NCI-H1048 (cell line): Measurements from ENCODE around the gene APEX2.
"Not testable (repeated sequence)": the region's sequence is repeated elsewhere in the genome, so short reads cannot be mapped to it uniquely, and the experiment has no call there.

Source experiments
- DNase-seq: peaks from one replicate; lab custom pipeline; 2025; lab: John Stamatoyannopoulos, UW

APEX2 gene

DNA sequence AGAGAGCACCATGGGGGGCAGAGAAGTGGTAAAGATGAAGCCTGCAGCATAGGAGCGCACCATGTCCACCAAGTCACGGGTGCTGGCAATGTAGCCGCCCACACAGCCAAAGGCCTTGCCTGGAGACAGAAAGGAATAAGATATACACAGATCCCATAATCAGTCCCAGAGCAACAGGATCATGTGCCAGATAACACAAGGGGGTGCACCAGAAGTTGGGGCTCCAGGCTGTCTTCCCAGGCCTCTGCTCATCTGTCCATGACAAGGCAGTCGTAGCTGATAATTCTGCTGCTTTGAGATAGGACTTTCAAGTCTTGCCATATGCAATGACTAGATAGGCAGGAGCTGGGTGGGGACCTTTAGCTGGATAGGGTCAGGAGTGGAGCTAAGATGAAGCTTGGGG is 14.7 kb downstream of the APEX2 start:
- DNase-seq = no peak

GRCh38 chrX:55026143-55026542 is 26.0 kb downstream of the APEX2 start:
- no peak for DNase-seq

- DNase-seq = no peak
Measured at GRCh38 chrX:55026840-55027239, 26.7 kb downstream of the APEX2 start.

DNA sequence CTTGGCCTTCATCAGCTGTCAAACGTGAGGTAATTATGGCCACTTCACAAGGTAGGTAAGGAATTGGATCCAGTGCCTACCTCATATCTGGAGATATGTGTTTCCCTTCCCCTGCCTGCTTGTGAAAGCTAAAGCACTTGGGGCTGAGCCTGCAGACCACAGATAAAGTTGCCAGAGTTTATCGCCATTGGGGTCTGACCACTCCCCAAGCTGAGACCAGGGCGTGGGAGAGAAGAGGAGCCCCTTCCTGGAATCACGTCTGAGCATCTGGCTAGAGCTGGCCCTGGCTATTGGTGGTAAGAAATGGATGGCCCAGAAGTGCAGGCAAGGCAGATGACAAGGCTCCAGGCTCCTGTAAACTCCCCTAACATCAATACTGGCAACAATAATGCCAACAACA is 27.9 kb downstream of the APEX2 start:
- no peak for DNase-seq

DNA sequence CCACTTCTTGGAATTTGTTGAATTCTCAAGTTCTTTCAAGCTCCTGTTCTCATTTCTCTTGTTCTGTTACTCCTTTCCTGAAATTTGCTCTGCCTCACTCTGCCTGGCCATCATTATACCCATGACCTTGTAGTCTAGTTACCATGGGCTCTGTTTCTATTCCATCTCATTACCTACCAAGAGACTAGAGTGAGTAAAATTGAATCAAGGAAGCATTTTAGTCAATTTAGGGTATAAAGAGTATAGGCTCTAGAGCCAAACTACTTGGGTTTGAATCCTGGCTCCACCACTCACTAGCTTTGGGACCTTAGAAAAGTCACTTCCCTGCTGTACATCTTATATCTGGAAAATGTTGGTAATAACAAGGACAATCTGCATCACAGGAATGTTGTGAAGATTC is 28.4 kb downstream of the APEX2 start:
- no peak for DNase-seq

DNA sequence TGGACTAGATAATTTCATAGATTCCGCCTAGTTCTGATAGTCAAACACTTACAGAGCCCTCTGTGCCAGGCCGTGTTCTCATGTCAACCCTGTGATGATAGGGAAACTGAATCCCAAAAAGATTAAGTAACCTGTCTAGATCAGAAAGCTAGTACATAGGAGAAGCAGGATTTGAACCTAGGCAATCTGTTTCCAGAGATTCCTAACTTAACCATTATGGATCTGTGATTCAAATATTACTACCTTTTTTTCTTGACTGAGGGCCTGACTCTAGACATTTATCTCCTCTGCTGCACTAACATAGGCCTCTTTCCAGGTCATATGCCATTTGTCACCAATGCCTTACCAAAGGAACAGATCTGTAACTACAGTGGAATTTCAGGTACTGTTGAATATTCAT is 29.1 kb downstream of the APEX2 start:
- no peak for DNase-seq

- no peak for DNase-seq
Measured at GRCh38 chrX:55030271-55031205, 30.4 kb downstream of the APEX2 start, which contains the start of gene ALAS2. Gene ALAS2, minus strand, starts transcription at chrX:55030977. Its CDS starts 4,977 bp downstream, at chrX:55026000.

GRCh38 chrX:55033429-55033828 is 33.3 kb downstream of the APEX2 start:
- DNase-seq = no peak

- DNase-seq = no peak
Measured at GRCh38 chrX:55039471-55039870, 39.3 kb downstream of the APEX2 start.

- no peak for DNase-seq
Measured at GRCh38 chrX:55041514-55041913, 41.4 kb downstream of the APEX2 start.

DNA sequence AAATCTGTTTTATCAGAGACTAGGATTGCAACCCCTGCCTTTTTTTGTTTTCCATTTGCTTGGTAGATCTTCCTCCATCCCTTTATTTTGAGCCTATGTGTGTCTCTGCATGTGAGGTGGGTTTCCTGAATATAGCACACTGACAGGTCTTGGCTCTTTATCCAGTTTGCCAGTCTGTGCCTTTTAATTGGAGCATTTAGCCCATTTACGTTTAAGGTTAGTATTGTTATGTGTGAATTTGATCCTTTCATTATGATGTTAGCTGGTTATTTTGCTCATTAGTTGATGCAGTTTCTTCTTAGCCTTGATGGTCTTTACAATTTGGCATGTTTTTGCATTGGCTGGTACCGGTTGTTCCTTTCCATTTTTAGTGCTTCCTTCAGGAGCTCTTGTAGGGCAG is 50.4 kb downstream of the APEX2 start:
- DNase-seq = not testable (repeated sequence)

- DNase-seq = no peak
Measured at GRCh38 chrX:55056820-55057674, 56.9 kb downstream of the APEX2 start.

GRCh38 chrX:55057675-55058249 is 57.6 kb downstream of the APEX2 start:
- DNase-seq = no peak
